GM19468 (cell line): ENCODE data around the gene ATRIP.

Experiments used
- ATAC-seq: cut with Tn5 transposase; IDR thresholded peaks from one replicate; pipeline ENCODE4 v1.9.1; 2021; ENCODE audit warnings: mild to moderate bottlenecking, moderate library complexity, moderate number of reproducible peaks; ENCODE audit not compliant: unreplicated experiment; ENCODE audit errors: extremely low read depth

The ATRIP gene

DNA sequence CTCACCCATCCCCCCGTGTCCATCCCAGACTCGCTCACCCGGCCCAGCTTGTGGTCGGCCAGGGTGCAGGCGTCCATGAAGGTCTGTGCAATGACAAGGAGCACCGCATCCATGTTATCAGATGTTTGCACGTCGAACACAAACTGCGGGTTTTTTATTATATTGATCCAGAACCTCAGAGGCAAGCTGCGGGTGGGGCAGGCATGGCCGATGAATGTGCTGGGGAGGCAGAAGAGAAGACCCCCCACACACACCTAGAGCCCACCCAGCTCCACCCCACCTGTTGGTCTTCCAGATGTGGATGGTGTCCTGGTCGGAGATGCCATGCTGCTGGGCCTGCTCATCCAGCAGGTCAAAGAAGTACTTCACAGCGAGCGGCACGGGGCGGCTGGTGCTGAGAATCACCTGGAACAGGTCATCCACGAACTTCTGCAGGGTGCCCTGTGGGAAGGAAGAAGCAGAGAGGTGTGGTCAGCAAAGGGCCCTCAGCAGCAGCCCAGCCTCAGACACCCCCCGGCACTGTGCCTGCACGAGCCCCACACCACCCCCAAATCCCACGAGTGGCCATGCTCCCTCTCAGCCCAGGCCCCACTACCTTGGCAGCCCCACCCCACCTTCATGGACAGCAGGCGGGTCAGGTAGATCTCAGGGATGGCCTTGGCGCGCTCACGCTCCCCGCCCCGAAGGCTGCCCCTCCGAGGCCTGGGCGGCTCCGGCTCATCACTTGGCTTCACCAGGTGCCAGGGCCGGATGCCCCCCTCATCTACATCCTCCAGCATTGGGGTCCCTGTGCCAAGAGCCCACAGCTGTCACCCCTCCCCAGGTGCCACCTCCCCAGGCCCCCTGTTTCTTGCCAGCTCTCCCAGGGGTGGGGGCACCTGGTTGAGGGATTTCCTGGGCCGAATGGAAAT, 37.0 kb upstream of the ATRIP start:
- no peak for ATAC-seq

DNA sequence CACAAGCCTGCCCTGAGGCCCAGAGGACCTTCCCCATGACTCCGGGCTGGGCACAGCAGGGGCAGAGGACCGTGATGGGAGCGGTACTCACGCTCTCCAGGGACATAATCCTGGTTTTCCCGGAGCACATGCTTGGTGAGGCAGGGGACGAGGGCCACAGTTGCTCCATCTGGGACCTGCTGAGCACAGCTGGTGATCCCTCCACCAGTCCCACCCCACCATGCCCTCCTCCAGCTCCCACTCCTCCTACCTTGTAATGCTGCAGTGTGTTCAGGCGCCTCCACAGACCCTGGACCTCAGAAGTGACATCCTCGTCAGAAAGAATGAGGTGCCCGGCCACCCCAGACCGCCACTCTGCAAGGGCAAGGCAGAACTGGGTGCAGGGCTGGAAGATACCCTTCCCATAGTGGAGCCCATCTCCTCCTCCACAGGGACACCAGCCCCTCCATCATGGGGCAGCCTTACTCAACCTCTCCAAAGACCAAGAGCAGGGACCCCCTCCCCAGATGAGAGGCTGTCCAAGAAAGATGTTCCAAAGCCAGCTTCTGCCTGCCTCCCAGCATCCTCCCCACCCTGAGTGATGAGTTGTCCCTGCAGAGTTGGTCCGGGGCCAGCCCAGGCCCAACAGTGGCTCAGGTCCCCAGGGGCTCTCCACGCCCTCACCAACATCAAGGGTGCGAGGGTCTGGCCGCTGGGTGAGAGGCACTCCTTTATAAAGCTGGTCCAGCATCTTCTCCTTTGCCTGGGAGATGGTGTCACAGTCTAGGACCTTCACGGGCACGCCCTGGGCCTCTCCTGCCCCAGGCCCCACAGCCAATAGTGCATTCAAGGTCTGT, 36.1 kb upstream of the ATRIP start:
- ATAC-seq = no peak

DNA sequence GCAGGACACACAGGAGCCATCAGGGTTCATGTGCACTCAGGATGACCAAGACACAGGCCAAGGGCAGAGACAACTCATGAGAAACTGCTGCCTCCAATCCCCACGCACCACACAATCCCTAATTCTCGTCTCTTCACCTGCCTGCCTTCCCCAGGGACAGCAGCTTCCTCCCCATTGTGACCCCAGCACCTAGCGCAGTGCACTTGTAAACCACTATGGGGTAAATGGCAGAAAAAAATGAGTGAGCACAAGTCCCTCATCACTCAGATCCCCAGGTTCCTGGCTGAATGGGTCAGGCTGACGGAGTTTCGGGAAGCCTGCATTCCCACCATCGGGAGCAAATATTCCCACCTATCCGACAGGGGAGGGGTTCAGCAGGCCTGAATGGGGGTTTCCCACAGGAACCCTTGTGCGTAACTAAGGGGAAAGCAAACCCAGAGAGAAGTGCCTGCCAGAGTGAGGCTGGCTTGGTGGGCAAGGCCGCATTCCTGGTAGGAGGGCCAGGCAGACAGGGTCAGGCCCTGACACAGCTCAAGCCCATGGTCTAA, 35.4 kb upstream of the ATRIP start:
- no peak for ATAC-seq

DNA sequence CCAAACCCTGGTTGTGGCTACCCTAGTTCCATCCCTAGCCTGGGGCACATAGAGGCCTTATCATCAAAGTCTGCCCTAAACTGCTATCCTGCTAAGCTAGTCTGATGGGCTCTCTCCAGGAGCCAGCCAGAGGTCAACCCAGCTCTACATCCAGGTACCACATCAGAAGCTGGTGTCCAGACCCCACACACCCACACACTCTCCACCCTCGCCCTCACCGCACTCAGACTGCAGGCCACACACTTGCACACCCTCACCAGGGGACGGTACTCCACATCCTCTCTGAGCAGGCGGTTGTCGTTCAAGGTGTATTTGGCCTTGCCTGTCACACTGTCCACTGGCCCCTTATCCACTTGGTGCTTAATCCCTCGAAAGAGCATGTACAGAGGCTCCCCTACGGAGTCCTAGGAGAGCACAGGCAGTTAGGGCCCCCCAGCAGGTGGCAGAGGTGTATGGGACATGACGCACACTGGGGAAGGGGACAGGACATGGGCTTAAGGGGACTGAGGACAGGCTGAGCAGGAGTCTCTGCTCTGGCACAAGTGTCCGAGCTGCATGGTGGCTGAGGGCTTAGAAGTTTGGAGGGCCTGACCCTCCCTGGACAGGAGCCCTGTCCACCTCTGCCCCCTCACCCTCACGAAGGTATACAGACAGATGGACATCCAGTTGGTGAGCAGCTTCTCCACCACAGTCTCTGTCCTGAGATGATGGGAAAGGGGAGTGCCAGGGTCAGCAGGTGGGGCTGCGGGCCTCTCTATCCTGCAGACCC, 34.7 kb upstream of the ATRIP start:
- no peak for ATAC-seq

DNA sequence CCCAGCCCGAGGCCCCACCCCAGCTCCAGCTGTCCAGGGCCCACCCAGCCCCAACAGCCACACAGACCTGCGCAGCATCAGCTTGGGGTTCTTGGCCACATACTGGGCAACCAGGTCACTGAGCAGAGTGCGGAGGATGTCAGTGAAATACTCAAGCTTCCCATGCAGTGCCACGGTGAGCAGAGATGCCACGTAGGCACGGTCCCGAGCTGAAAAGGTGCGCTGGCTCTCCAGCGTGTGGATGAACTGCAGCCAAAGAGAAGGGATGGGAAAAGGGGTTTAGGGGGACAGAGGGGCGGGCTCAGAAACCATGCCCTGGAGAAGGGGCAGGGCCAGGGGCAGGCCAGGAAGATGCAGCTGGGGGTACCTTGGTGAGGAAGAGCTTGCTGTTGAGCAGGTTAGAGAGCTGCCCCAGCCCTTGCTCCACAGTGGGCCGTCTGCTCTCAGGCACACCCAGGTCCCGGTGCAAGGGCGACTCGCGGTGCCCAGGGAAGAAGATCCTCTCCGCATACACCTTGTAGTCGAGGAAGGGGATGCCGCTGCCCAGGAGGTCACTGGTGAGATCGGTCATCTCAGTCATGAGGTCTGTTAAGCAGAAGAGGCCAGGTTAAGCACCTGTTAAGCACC, 34.0 kb upstream of the ATRIP start:
- ATAC-seq = no peak

DNA sequence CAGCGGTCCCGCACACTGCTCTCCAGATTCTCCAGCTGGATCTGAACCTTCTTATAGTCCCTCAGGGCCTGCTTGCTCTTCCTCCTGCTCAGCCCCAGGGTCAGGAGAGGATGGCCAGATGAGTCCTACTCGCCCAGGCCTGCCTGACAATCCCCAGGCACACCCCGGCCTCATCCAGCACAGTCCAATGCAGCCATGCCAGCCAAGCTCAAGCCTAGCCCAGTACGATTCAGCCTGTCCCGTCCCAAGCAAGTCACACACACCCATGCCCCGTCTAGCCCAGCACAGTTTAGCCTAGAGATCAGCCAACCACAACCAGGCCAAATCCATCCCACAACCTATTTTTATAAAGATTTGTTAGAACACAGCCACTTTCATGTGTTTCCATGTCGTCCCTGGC, 33.5 kb upstream of the ATRIP start:
- no peak for ATAC-seq

DNA sequence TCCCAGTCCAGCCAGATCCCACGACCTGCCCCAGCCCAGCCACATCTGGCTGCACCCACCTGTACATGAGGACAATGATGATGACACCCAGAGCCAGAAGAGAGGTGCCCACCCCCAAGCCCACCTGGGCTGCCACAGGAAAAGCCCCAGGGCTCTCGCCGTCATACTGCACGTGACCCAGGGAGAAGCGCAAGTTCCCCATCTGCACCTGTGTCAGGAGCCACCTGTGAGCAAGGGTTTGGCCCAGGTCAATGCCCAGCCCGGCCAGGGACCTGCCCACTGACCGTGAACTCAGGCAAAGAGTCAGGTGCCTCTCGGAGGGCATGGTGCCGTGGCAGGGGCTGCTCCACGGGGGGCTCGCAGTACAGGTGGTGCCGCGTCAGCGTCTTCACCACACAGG, 32.9 kb upstream of the ATRIP start:
- ATAC-seq = no peak

DNA sequence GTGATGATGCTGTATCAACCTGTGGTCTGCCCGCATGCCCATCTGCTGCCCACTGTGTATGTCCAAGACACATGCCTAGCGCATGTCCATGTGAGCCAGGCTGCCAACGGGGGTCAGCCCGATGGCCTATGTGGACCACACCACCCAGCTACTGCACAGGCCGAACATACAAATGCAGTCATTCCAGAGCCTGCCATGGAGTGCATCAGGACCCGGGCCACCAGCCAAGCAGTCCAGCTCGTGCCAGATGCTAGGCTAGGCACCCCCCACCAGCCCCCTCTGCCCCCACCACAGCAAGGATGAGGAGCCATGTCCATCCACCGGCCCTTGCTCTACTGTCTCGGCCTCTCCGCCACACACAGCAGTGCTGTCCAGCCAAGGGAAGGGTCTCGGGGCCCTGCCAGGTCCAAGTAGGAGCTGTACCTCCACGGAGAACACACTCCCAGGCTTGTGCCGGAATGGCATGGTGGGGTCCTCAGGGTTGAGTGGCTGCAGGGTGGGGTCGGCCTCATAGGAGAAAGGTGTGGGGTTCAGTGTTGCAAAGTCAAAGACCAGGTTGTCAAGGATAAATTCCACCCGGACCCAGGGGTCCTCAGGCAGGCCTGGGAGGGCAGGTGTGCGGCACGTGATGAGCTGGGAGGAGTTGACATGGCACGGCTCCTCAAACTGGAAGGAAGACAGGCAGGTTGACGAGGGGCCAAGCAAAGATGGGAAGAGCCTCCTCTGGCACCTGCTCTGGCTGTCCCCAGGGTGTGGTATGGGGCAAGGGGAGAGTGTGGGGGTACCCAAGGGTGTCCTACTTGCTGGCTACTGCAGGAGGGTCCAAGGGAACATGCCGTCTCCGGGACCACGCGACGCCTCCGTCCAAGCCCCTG, 31.9 kb upstream of the ATRIP start:
- no peak for ATAC-seq

DNA sequence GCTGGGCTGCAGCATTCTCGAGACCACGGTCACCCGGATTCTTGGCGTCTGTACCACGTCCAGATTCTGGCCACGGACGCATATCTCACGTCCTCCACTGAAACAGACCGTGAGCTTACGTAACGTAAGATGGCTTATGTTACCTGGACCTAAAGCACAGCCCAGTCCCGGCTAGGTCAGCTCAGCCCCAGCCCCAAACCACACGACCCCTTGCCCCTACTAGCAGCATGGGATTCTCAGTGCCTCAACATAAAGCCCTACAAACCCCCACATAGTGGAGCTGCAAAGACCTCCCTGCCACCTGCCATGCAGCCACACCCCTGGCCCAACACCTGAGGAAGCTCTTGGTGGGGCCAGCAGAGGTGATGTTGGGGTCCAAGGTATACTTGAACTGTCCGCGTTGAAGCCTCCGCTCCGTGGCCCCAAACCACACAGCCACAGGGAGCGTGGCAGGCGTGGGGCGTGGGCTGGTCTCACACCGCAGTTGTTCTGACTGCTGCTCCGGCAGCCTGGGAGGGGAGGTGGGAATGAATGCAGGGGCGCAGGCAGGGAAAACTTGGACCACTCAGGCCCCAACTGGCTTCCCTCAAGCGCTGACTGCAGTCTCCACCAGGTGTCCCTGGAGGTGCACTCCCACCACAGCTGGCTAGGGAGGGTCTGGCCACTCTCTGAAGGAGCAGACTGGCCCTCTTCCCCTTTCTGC, 31.1 kb upstream of the ATRIP start:
- ATAC-seq = no peak

DNA sequence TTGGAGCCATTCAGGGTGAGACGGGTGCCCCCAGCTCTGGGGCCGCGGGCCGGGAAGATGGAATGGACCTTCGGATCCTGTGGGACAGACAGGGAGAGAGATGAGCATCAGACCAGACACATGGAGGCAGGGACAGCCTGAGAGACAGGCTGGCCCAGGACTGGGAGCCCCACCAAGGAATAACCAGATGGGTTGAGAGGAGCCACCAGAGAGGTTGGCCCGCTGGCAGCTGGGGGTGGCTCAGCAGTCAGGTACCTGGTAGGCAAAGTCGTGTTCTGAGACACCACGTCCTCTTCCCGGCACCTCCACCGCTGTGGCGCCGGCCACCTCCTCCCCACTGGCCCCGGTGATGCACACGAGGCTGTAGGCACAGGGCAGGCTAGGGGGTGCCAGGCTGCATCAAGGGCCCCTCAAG, 30.4 kb upstream of the ATRIP start:
- no peak for ATAC-seq

DNA sequence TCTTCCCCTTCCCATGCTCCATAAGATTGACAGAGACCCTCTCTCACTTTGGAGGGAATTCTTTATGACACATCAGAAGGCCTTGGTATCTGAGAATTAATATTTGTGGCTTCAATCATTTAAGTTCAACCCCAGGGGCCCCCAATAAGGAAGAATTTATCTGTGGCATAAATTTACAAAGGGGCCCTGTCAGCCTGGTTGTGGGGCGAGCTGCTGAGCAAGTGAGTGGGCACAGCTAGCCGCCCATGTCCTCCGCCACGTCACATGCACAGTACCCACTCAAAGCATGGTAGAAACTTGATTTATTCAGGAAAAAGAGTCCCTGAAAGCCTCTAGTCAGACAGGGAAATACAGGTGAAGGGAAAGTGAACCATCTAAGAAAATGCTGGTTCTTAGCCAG, 30.0 kb upstream of the ATRIP start:
- ATAC-seq = no peak

DNA sequence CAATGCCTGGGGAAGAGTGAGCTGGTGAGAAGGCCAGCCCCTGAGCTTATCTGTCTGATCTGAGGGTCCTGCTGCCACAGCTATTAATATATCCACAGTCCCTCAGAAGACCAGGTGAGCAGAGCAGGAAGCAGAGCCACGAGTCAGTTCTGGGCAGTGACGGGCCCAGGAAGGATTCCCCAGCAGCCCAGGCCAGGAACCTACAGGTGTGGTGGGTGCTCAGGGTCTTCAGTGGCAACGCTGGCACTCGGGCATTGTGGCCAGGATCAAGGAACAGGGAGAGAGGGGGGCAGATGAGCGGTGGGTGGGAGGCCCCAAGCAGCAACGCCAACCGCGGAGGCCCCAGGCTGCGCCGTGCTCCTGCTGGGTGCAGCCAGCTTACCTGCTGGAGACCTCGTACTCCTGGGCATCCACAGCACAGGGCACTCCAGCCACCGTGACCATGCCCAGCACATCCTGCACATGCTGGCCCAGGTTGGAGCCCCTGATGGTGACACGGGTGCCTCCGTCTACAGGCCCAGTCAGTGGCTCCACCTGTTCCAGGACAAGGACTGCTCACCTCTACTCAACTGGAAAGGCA, 28.9 kb upstream of the ATRIP start:
- ATAC-seq = no peak

DNA sequence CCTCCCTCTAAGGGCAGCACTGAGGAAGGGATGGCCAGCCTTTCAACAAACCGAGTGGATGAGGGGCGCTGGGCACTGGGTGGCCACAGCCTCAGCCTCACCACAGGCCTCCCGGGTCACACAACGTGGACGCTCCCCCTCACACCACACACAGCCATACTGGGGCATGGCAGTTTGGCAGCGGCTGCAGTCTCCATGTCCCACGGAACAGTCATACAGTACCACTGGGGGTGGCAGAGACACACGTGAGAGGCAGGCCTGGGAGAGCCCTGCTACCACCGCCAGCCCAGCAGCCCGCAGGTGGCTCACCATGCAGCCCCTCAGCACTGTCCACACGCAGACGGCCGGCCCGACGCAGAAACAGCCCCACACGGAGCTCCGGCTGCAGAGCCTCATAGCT, 28.4 kb upstream of the ATRIP start:
- ATAC-seq = no peak

DNA sequence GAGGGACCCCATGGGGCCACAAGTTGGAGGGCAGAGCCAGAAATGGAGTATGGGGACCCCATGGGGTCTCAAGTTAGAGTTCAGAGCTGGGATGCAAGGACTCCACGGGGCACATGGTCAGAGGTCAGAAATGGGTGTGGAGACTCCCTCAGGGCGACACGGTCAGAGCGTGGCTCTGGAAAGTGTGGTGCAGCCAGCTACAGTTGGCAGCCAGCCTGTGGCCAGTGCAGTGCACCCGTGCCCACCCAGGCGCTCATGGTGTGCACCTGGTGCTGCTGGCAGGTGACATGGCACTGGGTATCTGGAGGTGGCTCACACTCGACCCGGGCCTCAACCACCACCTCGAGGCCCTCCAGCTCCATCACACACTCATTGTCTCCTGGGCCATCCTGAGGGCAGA, 27.9 kb upstream of the ATRIP start:
- ATAC-seq = no peak

DNA sequence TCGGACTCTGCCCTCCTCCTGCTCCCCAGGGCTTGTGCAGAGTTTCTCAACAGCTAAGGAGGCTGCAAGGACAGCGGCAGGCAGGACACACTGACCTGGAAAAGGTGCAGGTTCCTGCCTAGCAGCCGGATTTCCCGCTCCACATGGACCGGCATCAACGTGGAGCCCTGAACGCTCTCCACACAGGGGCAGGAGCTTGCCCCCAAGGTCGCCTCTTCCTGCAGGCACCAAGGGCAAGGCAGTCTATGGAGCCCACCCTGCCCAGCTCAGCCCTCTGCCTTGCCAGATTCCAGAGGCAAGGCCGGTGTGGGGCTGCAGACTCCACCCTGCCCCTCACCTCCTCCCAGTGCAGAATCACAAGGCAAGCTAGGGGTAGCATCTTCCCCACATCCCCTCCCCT, 27.4 kb upstream of the ATRIP start:
- no peak for ATAC-seq

DNA sequence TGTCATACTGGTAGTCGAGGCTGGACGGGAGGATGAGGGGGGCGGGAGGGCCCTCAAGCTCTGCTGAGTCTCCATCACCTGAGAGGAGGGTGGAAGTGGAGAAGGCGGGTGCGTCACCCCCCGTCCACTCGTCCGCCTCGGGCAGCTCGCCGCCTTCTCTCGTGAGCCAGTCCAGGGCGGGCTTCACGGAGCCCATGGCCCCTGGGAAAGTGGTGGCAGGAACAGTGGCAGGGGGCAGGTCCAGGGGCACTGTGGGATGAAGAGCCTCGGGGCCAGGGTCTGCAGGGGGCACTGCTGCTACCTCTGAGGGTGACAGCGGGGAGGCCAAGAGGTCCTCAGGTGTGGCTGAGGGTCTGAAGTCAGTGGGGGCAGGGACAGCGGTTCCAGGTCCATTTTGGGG, 26.9 kb upstream of the ATRIP start:
- no peak for ATAC-seq

DNA sequence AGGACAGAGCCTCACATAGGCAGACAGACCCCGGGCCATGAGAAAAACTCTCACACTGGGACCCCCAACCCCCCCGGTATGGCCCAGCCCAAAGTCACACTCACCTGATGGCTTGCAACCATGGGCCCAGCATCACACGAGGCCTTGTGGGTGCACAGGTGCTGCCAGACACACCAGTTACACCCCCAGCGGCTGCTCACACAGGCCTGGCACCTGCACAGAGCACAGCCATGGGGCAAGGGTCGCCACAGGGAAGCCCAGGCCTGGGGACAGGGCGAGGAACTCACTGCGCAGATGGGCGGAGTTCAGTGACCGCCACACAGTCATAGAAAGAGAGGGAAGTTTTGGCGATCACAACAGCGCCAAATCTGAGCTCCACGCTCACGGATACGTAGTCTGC, 26.0 kb upstream of the ATRIP start:
- ATAC-seq = no peak

DNA sequence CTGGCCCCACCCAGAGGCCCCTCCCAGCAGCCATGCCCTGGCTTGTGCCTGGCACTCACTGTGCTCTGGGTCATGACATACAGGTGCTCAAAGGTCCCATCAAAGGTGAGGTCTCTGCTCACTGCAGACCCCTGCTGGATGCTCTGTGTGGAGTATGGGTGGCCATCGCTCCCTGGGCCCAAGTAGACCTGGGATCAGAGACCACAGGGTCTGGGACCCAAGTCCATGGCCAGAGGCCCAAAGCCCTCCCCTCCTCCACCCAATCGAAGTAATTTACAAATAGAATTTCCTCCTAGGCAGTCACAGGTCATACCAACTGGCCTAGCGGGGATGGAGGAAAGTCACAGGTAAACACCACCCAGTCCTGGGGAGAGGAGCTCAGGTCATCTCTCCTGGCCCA, 24.3 kb upstream of the ATRIP start:
- ATAC-seq = no peak
